Lower lobe of right lung (tissue), 2 donors: ENCODE measurements around the gene GFM1. TPM values are rescaled to one million over a fixed set of nuclear protein-coding genes. Genes with fewer than 3 reads are reported as not detected.

Experiments
- ATAC-seq, 2 donors: fragments of 200-7000 bp; cut with Tn5 transposase; one replicate each; pipeline ENCODE4 v1.9.1; 2020 to 2022; ENCODE audit warnings: mild to moderate bottlenecking in 2 of 2, moderate library complexity in 2 of 2
- DNase-seq: peaks from one replicate; pipeline ENCODE4 v3.0.0-alpha.2; 2020
- H3K27ac ChIP-seq: fragments of 200-600 bp; one replicate; pipeline ENCODE4 v1.8.0; 2022
- H3K27me3 ChIP-seq: fragments of 200-600 bp; one replicate; pipeline ENCODE4 v1.8.0; 2022; ENCODE audit warnings: low read depth
- H3K36me3 ChIP-seq: fragments of 200-600 bp; one replicate; pipeline ENCODE4 v1.8.0; 2022; ENCODE audit warnings: mild to moderate bottlenecking
- H3K4me1 ChIP-seq: fragments of 200-600 bp; one replicate; pipeline ENCODE4 v1.8.0; 2022
- H3K4me3 ChIP-seq: fragments of 200-600 bp; one replicate; pipeline ENCODE4 v1.8.0; 2022; ENCODE audit warnings: mild to moderate bottlenecking
- H3K9me3 ChIP-seq: fragments of 200-600 bp; one replicate; pipeline ENCODE4 v1.8.0; 2022
- CTCF ChIP-seq: fragments of 200-600 bp; IDR thresholded peaks from one replicate; pipeline ENCODE4 v1.8.0; 2022; ENCODE audit warnings: antibody characterized with exemption, mild to moderate bottlenecking
- intact Hi-C: fragments of 100-400 bp; cut with DNase I; formaldehyde crosslinking; loops from one replicate; pipeline ENCODE4 v1.11.0; 2022
- total RNA-seq: library from RNA; stranded (reverse); fragmentation: NEBNext Ultra II Directional; extraction: Animal tissue kit (Norgen Biotek cat#: 25700); gene quantifications from one replicate; pipeline ENCODE4 v1.2.1, GENCODE V29; 2021
- donor health status: DM: no; HTN: yes; CAD: no; lungs with severe emphysema.

Gene GFM1
- total RNA-seq, 1 donor from 2014 or later: 38.7 TPM

DNA sequence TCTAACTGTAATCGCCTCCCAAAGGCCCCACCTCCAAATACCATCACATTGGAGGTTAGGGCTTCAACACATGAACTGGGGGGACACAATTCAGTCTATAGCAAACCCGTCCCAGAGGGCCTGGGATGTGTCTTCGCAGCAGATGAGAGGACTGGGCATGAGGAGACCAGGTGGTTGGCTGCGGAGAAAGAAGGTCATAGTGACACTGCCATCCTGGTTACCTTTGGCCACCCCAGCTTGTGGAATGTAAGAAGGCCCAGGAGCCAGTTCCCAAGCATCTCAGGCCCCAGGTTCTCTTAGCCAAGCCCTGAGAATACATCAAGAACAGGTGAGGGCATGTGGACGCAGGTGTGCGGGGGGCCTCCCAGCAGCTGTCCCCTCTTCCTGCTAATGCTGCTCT is 94.3 kb downstream of the GFM1 start:
- intact Hi-C loops: no loop called here
- no peak for DNase-seq
- peak overlapping the region; percentile 7 for H3K27ac ChIP-seq
- peaks cover 4% of the 10 kb centered on the region for H3K36me3 ChIP-seq
- no peaks in the 10 kb centered on the region for H3K27me3 ChIP-seq
- no peak for TF ChIP-seq CTCF
- H3K9me3 ChIP-seq: no peaks in the 10 kb centered on the region
- ATAC-seq: no peak
- no peaks in the 10 kb centered on the region for H3K4me1 ChIP-seq
- H3K4me3 ChIP-seq: no peak overlapping the region

DNA sequence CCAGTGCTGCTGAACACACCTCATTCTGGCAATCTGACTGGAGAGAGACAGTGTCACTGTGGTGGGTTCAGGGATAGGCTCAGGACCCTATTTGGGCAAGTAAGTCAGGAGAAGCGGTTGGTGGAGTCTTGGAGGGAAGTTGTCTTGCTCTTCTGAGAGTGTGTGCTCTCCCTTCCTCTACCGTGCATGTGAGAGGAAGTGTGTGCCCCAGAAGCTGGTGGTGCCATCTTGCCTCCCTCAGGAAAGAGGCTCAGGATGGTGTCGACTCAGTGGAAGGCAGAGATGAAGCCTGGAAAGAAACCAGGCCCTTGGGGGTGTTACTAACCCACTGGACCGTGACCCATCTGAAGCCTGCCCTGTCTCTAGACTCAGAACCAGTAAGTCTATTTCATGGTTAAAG is 94.8 kb downstream of the GFM1 start:
- H3K36me3 ChIP-seq: peaks cover 6% of the 10 kb centered on the region
- no peaks in the 10 kb centered on the region for H3K27me3 ChIP-seq
- no peak overlapping the region for H3K4me3 ChIP-seq
- no peak for TF ChIP-seq CTCF
- intact Hi-C loops: no loop called here
- ATAC-seq (no peak), DNase-seq (no peak)
- no peaks in the 10 kb centered on the region for H3K4me1 ChIP-seq
- H3K9me3 ChIP-seq: no peaks in the 10 kb centered on the region
- H3K27ac ChIP-seq: no peak overlapping the region

DNA sequence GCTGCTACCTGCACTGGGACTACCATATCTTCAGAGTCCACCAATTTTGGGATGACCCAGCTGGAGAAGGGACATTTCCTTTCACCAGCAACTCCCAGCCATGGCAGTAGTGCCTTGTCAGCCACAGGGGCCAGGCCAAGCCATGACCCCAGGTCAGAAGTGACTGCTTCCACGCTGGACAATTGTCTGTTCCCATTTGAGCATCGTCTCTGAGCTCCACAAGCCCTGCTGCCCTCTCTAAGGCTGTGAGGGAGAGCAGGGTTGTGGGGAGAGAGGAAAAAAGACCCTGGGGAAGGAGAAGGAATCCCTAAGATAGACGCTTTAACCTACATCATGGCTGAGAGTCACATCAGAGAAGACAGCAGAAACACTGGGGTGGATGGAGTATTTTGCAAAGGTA is 95.3 kb downstream of the GFM1 start:
- Histone ChIP-seq H3K9me3 (no peaks in the 10 kb centered on the region), H3K27me3 (no peaks in the 10 kb centered on the region), H3K36me3 (peaks cover 6% of the 10 kb centered on the region), H3K4me3 (no peak overlapping the region), H3K27ac (no peak overlapping the region), H3K4me1 (no peaks in the 10 kb centered on the region)
- intact Hi-C loops: no loop called here
- DNase-seq (no peak), ATAC-seq (no peak)
- no peak for TF ChIP-seq CTCF

Other genes starting within 250 kb of the GFM1 start
- gene MLF1, start 73.3 kb upstream of the GFM1 start, total RNA-seq: 13.5 TPM
- 18.8 TPM for gene LXN, start 28.1 kb downstream of the GFM1 start, total RNA-seq
- 65.8 TPM for gene RARRES1, start 87.9 kb downstream of the GFM1 start, total RNA-seq
- gene MFSD1, start 157.5 kb downstream of the GFM1 start, total RNA-seq: 102 TPM